GM12873 (cell line): ENCODE measurements around the gene EXOC7.

Source experiments
- TF ChIP-seq, protein P1 (sequence below): IDR thresholded peaks from 2 replicates; pipeline ENCODE4 v1.5.1; 2012; ENCODE audit warnings: low read depth, mild to moderate bottlenecking, moderate library complexity, low read length, control low read depth; ENCODE audit not compliant: insufficient read depth; ENCODE audit errors: missing control alignments

The EXOC7 gene

DNA sequence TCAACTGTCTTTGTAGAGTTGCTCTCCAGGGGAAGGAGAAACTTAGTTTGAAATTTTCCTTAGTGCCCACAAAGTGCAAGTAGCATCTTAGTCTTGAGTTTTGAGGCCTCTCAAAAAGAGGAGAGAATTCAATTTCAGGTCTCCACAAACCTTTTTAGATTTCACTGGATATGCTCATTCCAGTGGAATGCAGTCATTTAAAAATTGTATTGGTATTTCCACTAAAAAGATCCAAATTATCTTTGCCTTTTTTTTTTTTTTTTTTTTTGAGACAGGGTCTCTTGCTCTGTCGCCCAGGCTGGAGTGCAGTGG lies 44.4 kb upstream of the EXOC7 start:
- TF ChIP-seq, protein P1, sequence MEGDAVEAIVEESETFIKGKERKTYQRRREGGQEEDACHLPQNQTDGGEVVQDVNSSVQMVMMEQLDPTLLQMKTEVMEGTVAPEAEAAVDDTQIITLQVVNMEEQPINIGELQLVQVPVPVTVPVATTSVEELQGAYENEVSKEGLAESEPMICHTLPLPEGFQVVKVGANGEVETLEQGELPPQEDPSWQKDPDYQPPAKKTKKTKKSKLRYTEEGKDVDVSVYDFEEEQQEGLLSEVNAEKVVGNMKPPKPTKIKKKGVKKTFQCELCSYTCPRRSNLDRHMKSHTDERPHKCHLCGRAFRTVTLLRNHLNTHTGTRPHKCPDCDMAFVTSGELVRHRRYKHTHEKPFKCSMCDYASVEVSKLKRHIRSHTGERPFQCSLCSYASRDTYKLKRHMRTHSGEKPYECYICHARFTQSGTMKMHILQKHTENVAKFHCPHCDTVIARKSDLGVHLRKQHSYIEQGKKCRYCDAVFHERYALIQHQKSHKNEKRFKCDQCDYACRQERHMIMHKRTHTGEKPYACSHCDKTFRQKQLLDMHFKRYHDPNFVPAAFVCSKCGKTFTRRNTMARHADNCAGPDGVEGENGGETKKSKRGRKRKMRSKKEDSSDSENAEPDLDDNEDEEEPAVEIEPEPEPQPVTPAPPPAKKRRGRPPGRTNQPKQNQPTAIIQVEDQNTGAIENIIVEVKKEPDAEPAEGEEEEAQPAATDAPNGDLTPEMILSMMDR = no peak

- TF ChIP-seq, protein P1 = no peak
These were observed 43.8 kb upstream of the EXOC7 start for GRCh38 chr17:76147211-76148014.

- TF ChIP-seq, protein P1 = no peak
These were observed 42.7 kb upstream of the EXOC7 start for GRCh38 chr17:76146053-76146851.

DNA sequence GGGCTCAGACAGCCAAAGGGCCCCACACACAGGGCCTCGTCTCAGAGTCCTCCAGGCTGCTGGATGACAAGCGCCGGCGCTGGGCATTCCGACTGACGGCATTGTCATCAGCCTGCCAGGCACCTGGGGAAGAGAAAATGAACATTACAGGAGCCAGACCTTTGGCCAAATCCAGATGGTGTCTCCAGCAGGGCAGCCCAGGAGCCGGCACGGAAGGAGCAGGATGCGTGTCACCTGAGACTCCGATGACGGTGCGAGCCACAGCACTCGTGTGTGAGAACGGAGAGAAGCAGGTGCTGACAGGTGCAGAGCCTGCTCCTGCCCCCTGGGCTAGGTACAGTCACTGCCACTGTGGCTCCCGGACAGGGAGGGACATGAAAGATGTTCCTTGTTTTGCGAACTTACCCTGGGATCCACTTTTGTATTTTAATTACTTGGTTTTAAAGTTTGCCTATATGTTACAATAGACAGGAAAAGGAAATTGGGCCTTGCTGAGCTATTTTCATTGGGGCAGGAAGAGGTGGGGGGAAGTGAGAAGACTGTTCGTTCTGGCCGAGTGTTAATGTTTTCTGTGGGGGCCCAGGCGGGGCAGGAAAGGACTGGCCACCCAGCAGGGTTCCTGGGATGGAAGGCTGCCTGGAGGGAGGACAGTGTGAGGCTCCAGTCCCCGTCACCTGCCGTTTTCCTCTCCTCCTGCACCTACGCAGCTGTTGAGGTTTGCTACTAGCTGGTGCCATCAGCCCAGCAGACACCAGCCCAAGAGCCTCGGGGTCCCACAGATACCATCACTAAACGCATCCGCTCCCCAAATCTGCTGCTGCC lies 41.9 kb upstream of the EXOC7 start:
- TF ChIP-seq, protein P1 = peak; percentile 1

GRCh38 chr17:76142585-76143041 lies 39.0 kb upstream of the EXOC7 start:
- TF ChIP-seq, protein P1 = no peak

GRCh38 chr17:76142039-76142584 lies 38.5 kb upstream of the EXOC7 start:
- TF ChIP-seq, protein P1 = no peak
